Measurements from ENCODE around the gene RNPEPL1.
"Not testable (repeated sequence)": the region's sequence is repeated elsewhere in the genome, so short reads cannot be mapped to it uniquely, and the experiment has no call there.

Gene RNPEPL1

DNA sequence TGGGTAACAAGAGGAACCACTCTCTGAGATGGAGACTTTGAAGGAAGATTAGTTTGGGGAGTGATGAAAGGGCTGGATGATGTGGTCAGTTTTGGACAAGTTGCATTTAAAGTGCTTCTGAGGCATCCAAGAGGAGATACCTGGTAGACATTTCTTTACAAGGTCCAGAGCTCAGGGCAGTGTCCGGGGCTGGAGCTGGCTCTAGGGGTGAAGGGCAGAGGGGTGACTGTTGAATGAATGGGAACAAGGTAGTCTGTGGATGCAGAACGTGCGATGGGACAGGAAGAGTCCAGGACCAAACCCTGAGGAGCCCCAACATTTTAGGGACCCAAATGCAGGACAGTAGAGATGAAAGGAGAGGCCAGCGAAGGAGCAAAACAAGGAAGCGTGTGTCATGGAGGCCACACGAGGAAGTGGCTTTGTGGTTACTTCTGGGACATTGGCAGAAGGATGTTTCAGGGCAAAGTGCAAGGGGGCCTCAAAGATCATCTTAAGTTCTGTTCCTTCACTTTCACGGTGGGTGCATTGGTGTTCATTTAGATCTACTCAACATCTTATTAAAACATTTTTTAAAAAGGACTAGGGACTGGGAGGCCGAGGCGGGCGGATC, 43.4 kb downstream of the RNPEPL1 start:
- H3K4me3 Mint-ChIP-seq: no peak overlapping the region
- peaks cover 5% of the 10 kb centered on the region for H3K36me3 Mint-ChIP-seq
- H3K9me3 Mint-ChIP-seq: peaks cover 1% of the 10 kb centered on the region
- H3K27me3 Mint-ChIP-seq: no peaks in the 10 kb centered on the region
- H3K4me1 Mint-ChIP-seq: peaks cover 8% of the 10 kb centered on the region
- no peak for ATAC-seq
- no peak overlapping the region for H3K27ac Mint-ChIP-seq

DNA sequence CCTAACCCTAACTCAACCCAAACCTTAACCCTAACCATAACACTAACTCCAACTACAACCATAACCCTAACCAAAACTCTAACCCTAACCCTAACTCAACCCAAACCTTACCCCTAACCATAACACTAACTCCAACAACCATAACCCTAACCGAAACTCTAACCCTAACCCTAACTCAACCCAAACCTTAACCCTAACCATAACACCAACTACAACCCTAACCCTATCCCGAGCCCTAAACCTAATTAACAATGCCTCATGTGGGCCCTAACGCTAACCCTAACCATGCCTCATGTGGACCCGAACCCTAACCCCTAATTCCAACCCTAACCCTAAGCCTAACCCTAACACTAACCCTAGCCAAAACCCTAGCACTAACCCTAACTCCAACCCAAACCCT, 45.5 kb downstream of the RNPEPL1 start:
- Mint-ChIP-seq H3K27me3 (no peaks in the 10 kb centered on the region), H3K27ac (no peak overlapping the region), H3K36me3 (peaks cover 14% of the 10 kb centered on the region), H3K4me3 (no peak overlapping the region), H3K9me3 (peaks cover 5% of the 10 kb centered on the region), H3K4me1 (peaks cover 8% of the 10 kb centered on the region)
- no peak for ATAC-seq

DNA sequence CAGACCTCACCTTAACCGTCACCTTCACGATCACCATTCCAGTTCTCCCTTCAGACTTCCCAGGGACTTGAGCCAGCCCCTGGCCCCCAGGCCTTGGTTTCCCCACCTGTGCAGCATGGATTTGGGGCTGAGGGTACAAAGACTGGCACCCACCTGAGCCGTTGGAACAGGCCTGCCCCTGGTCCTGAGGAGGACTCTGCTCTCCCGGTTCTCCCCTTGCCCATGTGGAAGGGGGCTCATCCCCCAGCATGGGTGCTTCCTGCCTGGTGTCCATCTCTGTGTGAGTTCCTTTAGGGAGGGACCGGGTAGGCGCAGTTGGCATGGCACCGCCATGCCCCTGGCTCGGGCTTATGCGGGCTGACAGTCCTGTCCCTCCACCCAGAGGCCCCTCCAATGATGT, 46.1 kb downstream of the RNPEPL1 start:
- peaks cover 14% of the 10 kb centered on the region for H3K36me3 Mint-ChIP-seq
- H3K4me1 Mint-ChIP-seq: peaks cover 8% of the 10 kb centered on the region
- no peak overlapping the region for H3K4me3 Mint-ChIP-seq
- ATAC-seq: no peak
- no peaks in the 10 kb centered on the region for H3K27me3 Mint-ChIP-seq
- H3K27ac Mint-ChIP-seq: no peak overlapping the region
- peaks cover 5% of the 10 kb centered on the region for H3K9me3 Mint-ChIP-seq

DNA sequence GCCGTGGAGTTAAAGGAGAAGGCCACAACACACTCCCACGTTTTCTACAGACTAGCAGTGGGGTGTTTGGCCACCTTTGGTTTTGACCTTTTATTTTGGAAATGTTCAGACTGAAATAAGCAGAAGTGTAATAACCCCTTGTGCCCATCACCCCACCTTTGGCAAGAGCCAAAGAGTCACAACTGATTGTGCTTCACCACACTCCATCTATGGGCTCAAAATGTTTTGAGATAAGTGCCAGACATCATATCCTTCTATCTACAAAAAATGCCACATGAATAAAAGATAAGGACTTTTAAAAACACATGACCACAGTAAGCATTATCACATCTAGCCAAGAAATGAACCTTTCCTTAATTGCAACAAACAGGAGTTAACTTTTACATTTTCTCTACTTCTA, 47.1 kb downstream of the RNPEPL1 start:
- Mint-ChIP-seq H3K4me3 (no peak overlapping the region), H3K27me3 (no peaks in the 10 kb centered on the region), H3K27ac (no peak overlapping the region), H3K9me3 (peaks cover 5% of the 10 kb centered on the region), H3K4me1 (peaks cover 15% of the 10 kb centered on the region), H3K36me3 (peaks cover 20% of the 10 kb centered on the region)
- ATAC-seq: no peak

DNA sequence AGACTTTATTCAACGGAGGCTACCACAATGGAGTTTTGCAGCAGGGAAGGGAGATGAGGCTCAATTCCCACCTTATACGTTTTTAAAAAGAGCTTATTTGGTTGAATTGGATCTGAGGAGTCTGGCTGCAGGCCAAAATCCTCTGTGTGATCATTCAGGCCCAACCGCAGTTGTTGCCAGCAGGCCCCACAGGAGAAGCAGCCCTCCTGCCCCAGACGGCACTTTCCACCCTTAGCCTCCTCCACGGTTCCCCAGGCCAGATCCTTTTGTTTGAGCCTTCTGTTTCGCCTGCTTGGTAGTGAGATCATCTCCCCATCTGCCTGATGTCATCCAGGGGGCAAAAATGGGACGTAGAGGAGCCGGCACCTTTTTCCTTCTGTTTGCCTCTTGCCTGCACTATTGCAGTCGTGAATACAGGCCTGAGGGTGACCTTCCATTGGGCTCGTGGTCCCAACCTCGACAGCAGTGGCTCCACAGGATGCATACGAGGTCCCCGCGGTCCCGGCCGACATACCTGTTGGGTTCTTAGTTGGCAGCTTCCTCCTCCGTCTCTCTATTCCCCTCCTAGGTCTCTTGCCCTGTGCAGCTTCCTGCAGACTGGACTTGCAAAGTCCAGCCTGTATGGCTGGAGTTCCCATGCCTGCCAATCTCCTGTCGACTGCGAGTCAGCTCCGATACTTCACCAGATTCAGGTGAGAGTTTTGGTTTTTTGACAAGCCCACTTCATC, 47.7 kb downstream of the RNPEPL1 start:
- Mint-ChIP-seq H3K27me3 (peaks cover 3% of the 10 kb centered on the region), H3K36me3 (peaks cover 20% of the 10 kb centered on the region), H3K4me1 (peaks cover 20% of the 10 kb centered on the region), H3K9me3 (peaks cover 5% of the 10 kb centered on the region), H3K4me3 (no peak overlapping the region), H3K27ac (no peak overlapping the region)
- no peak for ATAC-seq

DNA sequence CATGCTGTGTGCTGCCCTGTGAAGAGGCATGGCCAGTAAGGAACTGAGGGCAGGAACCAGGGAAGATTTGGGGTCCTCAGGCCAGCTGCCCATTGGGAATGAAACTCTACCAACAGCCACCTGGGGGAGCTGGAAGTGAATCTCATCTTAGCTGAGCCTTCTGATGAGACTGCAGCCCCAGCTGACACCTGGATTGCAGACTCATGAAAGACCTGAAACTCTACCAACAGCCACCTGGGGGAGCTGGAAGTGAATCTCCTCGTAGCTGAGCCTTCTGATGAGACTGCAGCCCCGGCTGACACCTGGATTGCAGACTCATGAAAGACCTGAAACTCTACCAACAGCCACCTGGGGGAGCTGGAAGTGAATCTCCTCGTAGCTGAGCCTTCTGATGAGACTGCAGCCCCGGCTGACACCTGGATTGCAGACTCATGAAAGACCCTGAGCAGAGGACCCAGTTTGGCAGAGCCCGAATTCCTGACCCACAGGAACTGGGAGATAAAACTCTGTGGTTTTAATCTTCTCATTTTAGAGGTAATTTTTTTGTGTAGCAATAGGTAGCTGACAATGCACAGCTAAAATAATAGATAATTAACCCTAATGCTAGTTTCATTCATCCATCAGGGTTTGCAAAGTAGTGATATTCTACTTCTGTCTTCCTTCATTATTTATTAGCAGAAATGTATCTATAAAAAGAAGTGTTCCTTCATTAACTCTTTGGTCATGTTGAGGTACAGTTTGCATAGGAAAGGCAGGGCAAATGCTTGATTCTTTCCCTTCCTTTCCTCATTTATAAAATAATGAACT, 48.8 kb downstream of the RNPEPL1 start:
- not testable (repeated sequence) for H3K27ac Mint-ChIP-seq, H3K9me3 Mint-ChIP-seq, H3K4me3 Mint-ChIP-seq, ATAC-seq
- H3K4me1 Mint-ChIP-seq: peaks cover 23% of the 10 kb centered on the region
- H3K27me3 Mint-ChIP-seq: peaks cover 14% of the 10 kb centered on the region
- H3K36me3 Mint-ChIP-seq: peaks cover 21% of the 10 kb centered on the region

DNA sequence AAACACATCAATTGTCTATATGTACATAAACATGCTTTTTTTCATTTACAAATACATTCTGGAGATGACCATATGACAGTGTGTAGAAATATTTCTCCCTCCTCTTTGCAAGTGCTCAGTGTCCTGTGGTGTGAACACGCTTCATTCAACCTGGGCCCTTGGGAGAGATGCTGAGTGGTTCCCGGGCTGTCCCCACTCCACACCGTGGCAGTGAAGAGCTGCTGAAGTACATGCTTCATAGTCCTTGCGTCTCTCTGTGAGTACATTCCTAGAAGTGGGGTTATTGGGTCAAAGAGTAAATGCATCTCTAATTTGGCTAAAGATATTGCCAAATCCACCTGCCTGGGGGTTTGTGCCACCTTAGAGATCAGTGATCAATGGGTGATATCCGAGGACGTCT, 50.5 kb downstream of the RNPEPL1 start:
- H3K36me3 Mint-ChIP-seq: peaks cover 25% of the 10 kb centered on the region
- peaks cover 31% of the 10 kb centered on the region for H3K27me3 Mint-ChIP-seq
- peaks cover 26% of the 10 kb centered on the region for H3K4me1 Mint-ChIP-seq
- H3K4me3 Mint-ChIP-seq: no peak overlapping the region
- no peak for ATAC-seq
- peaks cover 5% of the 10 kb centered on the region for H3K9me3 Mint-ChIP-seq
- H3K27ac Mint-ChIP-seq: no peak overlapping the region

DNA sequence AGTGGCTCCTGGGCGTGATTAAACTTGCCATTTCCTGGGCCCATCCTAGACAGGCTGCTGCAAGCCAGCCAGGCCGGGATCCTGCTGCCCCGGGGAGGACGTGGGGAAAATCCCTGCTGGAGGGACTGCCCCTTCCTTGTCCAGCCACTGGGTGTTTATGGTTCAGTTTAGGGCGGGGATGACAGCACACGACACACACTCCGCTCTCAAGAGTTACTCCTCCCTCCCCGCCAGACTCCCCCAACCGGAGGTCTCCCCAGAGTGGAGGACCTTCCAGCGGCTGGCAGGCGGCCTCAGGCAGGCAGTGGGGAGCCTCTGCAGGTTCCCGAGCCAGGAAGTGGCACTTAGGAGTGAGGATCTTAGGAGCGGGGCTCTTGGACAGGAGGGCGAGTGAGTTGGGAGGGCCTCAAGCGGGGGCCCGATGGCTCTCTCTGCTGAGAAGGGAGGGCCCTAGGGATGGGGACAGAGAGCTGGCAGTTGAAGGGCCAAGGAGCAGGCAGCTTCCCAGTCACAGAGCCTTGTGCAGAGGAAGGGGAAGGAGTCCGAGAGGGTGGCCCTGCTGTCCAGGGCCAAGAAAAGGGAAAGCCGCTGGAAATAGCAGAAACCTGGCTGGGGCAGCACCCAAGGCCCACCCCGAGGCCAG, 51.3 kb downstream of the RNPEPL1 start:
- no peak for ATAC-seq
- no peak overlapping the region for H3K4me3 Mint-ChIP-seq
- H3K9me3 Mint-ChIP-seq: peaks cover 5% of the 10 kb centered on the region
- H3K27ac Mint-ChIP-seq: no peak overlapping the region
- peaks cover 34% of the 10 kb centered on the region for H3K4me1 Mint-ChIP-seq
- peaks cover 39% of the 10 kb centered on the region for H3K27me3 Mint-ChIP-seq
- H3K36me3 Mint-ChIP-seq: peaks cover 25% of the 10 kb centered on the region

DNA sequence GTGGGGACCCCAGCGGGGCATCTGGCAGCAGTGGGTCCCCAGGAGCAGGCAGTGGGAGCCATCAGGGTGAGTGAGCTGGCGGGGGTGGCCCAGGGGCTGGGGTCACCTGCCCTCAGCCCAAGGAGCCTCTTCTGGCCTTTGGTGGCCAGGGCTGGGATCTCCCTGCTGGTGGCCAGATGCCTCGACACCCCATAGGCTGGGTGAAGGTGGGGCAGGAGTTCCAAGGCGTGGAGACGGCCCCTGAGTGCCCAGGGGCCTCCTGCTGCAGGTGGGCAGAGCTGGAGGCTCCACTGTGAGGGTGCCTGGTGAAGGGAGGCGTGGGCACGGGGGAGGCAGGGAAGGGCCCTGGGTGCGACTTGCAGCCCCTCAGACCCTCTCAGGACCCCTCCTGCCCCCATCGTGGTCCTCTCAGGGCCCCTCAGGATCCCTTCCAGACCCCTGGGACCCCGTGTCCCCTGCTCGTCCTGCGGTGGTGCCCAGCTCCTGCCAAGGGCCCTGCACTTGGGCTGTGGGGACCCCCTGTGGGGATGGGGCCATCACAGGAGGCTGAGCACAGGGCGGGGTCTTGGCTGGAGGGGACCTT, 52.0 kb downstream of the RNPEPL1 start:
- Mint-ChIP-seq H3K27ac (no peak overlapping the region), H3K4me1 (peaks cover 41% of the 10 kb centered on the region)

DNA sequence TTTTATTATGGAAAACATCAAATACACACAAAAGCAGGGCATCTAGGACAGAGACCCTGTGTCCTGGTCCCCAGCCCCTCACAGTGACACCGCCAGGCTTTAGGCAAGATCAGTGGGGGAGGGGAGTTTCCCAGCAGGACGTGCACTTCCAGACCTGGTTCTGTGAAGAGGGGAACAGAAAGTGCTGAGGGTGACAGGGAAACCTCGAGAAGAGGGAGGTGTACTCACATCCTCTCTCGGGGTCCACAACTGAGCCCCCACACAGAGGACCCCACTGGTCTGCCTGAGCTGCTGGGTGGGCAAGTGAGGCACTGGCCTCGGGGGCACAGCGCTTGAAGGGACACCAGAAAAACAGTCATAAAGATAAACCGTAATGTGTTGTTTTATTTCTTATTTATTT, 52.6 kb downstream of the RNPEPL1 start:
- Mint-ChIP-seq H3K36me3 (peaks cover 25% of the 10 kb centered on the region), H3K27ac (peak overlapping the region; percentile 81), H3K4me1 (peaks cover 45% of the 10 kb centered on the region), H3K4me3 (no peak overlapping the region), H3K9me3 (peaks cover 5% of the 10 kb centered on the region), H3K27me3 (peaks cover 46% of the 10 kb centered on the region)
- no peak for ATAC-seq

More for the DNA sequence above, 52.0 kb downstream of the RNPEPL1 start:
- peaks cover 25% of the 10 kb centered on the region for H3K36me3 Mint-ChIP-seq
- H3K4me3 Mint-ChIP-seq: no peak overlapping the region
- peaks cover 41% of the 10 kb centered on the region for H3K27me3 Mint-ChIP-seq
- ATAC-seq: no peak
- peaks cover 5% of the 10 kb centered on the region for H3K9me3 Mint-ChIP-seq

DNA sequence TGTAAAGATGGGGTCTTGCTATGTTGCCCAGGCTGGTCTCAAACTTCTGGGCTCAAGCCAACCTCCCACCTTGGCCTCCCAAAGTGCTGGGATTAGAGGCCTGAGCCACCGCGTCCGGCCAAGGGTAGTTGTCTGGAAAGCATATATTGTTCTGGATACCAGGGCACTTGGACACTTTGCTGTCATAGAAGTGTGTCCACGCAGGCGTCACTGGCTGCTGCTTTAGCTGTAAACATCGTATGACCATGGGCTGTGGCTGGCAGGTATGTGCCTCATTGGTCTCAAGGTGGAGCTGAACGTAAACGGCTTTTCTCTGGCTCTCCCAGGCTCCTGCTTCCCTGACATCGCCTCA, 53.8 kb downstream of the RNPEPL1 start:
- Mint-ChIP-seq H3K27me3 (peaks cover 46% of the 10 kb centered on the region), H3K4me1 (peaks cover 54% of the 10 kb centered on the region), H3K4me3 (no peak overlapping the region), H3K36me3 (peaks cover 17% of the 10 kb centered on the region), H3K27ac (peak overlapping the region; percentile 81), H3K9me3 (peaks cover 3% of the 10 kb centered on the region)
- ATAC-seq: no peak

DNA sequence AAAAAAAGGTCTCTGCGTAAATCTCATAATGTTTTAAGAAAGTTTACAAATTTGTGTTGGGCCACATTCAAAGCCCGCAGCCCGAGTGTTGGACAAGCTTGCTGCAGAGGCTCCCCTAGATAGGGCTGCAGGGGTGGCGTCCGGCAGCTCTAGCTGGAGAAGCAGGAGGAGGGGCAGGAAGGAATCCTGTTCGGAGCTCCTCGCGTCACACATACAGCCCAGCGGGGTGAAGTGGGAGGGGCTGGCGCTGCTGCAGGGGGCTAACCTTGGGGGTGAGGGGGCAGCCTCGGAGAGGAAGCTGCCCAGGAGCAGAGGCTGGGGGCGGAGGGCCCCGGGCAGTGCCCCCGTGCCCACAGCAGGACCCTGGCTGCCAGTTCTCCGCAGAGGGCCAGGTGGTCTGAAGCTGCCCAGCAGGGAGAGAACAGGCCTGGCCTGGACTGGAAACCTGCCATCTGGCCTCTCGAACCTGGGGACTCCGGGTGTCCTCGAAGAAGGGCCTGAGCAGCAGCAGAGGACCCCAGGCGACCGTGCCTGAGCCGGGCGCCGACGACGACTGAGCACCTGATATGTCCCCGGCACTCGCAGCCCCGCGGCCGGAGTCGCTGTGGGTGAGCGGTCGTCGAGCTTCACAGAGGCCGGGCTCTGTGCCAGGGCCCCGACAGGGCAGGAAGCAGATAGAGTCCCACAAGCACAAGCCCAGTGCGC, 54.4 kb downstream of the RNPEPL1 start:
- no peak for ATAC-seq
- H3K36me3 Mint-ChIP-seq: peaks cover 17% of the 10 kb centered on the region
- peaks cover 46% of the 10 kb centered on the region for H3K27me3 Mint-ChIP-seq
- peaks cover 56% of the 10 kb centered on the region for H3K4me1 Mint-ChIP-seq
- H3K27ac Mint-ChIP-seq: peak overlapping the region; percentile 81
- H3K9me3 Mint-ChIP-seq: peaks cover 3% of the 10 kb centered on the region
- no peak overlapping the region for H3K4me3 Mint-ChIP-seq

DNA sequence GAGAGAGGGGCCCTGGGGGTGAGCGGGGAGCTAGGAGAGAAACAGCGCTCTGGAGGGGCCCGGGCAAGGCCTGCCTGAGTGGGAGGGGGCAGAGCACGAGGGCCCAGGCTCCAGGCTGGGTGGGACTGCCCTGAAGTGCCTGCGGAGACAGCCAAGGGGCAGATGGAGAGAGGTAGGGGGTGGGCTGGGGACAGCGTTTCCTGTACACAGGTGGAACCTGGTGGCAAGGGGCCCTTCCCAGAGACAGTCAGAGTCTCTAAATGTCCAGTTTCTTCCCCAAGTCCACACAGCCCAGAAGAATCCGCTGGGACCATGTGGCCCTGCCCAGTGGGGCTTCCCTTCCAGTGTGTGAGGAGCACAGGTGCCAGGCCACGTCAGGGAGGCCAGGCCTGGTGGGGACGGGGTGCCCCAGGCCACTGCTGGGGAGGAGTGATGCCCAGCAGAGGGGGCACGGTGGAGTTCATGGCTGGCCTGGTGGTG, 55.3 kb downstream of the RNPEPL1 start:
- peaks cover 11% of the 10 kb centered on the region for H3K36me3 Mint-ChIP-seq
- peak overlapping the region; percentile 80 for H3K27ac Mint-ChIP-seq
- peaks cover 56% of the 10 kb centered on the region for H3K4me1 Mint-ChIP-seq
- H3K4me3 Mint-ChIP-seq: no peak overlapping the region
- H3K27me3 Mint-ChIP-seq: peaks cover 54% of the 10 kb centered on the region
- no peak for ATAC-seq
- no peaks in the 10 kb centered on the region for H3K9me3 Mint-ChIP-seq

Measured in stimulated activated memory B cell treated with anti-CD40 and anti-IgM and Interleukin-4, amounts not matched to agents 10 μg/mL and 1 μg/mL and 100 μg/mL, for 72 hours (primary cell).